ENCODE results near the gene EMILIN2.
A peak's percentile ranks its signal among the peaks of the same experiment; 100 is the strongest.
"Not testable (repeated sequence)": the region's sequence is repeated elsewhere in the genome, so short reads cannot be mapped to it uniquely, and the experiment has no call there.

The EMILIN2 gene

DNA sequence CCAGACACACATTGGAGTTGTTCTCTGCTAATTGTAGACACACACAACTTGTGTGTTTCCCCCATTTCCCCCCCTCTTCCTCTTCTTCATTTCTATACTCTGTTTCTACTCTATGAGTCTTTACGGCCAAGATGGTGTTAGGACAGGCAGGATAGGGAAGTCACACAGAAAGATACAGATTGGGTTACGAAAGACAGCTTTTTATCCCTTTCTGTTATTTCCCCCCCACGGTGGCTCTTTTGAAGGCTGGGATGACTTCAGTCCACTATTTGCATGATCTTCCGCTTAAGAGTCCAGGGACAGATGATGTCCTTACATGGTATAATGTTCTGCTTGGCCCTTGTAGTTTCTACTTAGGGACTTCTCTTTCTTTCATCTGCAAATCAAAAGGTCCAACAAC lies 1.6 kb upstream of the EMILIN2 start:
- DNase-seq (ENCODE audit: low read depth), result no peak

DNA sequence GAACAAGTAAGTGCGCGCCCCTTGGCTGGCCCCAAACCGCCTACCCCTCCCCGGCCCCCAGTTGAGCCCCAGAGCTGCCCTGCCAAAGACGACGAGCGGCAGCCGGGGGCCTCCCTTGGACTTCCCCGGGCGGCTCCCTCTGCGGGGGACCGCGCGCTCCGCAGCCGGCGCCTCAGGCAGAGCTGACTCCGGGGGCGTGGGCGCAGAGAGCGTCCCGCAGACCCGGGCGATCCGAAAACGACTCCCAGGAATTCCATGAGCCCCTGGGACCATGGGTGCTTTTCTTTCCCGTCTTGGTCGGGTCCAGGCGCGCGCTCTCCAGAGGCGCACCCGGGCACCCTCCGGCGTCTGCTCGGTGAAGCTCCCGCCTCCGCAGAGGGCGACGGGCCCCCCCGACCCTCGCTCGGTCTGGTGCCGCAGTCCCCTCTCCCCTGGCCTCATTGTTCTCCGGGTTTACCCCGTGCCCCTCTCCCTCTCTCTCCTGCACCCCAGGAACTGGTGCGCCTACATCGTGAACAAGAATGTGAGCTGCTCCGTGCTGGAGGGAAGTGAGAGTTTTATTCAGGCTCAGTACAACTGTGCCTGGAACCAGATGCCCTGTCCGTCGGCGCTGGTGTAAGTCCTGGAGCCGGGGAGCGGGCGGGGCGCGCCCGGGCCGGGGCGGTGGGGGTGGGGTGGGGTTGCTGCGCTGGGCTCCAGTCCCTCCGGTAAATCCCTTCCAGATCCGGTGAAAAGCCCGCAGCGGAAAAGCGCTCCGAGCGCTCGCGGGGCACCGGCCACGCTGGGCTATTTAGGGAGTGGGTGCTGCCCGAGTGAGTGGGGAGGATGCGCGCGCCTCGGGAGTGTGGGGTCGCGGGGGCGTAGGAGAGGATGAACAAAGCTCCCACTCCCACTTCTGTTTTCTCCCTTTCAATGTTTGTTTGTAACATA lies 776 bp downstream of the EMILIN2 start:
- DNase-seq (ENCODE audit: low read depth), result peak; percentile 60

DNA sequence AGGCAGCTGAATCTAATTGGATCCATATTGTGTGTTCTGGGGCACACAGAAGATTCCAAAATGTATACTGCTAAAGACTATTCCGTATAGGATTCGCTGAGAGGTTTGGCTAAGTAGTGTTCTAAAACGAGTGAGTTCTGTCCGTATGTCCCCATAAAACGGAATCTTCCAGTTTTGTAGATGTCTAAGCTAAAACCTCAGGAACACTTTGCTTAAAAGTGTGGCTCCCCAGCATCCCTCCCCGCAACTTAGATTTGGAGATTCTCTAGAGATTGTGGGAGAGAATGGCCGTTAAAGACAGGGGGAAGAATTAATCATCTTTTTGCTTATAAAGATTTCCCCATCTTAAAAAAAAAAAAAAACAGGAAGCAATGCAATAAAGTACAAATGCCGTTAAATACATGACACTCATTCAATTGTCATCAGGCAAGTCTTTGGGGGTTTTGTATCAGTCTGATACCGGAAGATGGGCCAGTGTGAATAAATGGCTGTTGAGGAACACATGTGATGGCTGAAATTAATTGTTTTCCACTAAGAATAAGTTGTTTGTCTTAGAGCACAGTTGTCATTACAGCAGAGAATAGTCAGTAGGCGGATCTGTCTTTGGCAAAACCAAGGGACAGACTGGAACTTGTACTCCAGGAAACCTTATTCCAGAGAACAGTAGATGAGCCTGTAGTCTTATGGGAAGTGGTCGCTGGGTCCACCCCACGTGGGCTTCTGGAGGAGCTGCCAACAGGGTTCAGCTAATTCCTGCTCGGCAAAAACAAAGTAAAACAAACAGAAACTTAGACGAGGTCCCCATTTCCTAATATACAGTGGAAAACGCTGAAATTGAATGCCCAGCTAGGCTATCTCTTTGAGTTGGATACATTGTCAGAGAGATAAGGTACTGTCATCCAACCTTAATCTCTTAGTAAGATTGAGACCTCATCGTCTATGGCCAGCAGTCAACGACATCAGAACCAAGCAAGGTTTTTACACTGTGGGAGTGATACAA lies 1.7 kb downstream of the EMILIN2 start:
- peak; percentile 45 for DNase-seq (ENCODE audit: low read depth)

DNA sequence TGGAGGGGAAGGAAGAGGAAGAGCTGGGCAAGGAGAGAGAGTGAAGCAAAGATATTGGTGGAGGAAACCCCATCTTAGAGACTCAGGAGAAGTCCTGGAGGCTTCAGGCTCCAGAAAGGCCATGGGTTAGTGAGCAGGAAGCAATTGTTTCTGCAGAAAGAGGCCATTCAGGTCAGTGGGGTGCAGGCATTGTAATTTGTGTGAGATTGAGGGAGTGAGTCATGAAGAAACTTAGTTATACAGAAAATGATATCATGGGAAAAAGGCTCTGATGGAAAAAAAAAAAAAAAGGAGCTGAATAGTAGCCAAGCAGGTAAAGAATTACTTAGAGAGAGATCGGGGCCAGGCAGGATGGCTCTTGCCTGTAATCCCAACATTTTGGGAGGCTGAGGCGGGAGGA lies 4.0 kb downstream of the EMILIN2 start:
- DNase-seq (ENCODE audit: low read depth), result peak; percentile 44

DNA sequence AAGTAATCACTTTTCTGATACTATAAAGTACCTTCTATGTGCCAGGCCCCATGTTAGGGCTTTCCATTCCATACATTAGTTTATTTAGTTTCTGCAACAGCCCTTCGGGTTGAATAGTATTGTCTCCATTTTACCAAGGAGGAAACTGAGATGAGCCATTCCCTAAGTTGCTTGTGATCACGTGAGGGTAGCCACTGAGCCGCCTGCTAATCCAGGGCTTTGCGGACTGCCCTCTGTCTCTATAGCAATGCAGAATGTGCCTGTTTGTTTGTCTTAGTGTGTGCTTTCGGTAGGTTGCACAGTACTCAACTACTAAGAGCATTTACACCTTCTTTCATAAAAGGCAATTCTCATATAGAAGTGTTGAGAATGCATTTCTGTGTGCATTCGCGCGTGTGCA lies 5.0 kb downstream of the EMILIN2 start:
- DNase-seq (ENCODE audit: low read depth), result no peak

DNA sequence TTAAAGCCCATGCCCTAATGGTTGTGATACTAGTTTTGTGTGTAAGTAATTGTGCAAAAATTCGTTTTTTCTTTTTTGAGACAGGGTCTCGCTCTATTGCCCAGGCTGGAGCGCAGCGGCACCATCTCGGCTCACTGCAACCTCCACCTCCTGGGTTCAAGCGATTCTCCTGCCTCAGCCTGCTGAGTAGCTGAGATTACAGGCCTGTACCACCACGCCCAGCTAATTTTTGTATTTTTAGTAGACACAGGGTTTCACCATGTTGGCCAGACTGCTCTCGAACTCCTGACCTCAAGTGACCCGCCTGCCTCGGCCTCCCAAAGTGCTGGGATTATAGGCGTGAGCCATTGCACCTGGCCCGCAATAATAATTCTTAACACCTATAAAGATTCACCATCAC lies 5.7 kb downstream of the EMILIN2 start:
- not testable (repeated sequence) for DNase-seq (ENCODE audit: low read depth)

DNA sequence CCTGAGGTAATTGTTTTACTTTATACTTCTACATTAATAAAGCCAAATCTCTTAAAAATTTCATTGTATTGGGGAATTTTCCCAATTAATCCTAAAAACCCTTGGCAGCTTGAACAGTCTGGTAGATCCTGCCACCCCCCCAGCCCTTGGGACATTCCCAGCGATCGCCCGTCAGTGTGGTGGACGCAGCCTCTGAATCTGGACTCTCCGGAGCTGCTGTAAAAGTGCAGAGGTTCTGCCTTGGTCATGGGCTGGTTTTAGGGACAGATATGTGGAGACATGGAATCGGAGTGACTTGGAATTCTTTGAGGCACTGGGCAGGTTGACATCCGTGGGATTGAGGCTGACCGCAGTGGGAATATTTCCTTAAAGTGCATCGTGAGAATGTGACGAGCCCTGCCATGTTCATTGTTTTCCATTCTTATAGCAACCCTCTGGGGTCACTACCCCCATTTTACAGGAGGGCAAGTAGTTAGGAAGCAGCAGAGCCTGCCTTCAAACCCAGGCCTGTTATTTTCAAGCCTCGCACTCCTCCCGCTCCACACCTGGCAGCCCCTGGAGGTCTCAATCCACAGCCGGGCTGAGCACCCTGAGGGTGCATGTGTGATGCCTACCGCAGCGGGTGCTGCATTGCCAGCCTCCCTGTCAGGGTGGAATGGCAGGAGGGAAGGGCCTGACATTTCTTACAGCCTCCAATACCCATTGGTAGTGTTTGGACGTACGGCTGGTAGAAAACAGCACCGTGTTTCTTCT lies 6.5 kb downstream of the EMILIN2 start:
- DNase-seq (ENCODE audit: low read depth), result no peak

DNA sequence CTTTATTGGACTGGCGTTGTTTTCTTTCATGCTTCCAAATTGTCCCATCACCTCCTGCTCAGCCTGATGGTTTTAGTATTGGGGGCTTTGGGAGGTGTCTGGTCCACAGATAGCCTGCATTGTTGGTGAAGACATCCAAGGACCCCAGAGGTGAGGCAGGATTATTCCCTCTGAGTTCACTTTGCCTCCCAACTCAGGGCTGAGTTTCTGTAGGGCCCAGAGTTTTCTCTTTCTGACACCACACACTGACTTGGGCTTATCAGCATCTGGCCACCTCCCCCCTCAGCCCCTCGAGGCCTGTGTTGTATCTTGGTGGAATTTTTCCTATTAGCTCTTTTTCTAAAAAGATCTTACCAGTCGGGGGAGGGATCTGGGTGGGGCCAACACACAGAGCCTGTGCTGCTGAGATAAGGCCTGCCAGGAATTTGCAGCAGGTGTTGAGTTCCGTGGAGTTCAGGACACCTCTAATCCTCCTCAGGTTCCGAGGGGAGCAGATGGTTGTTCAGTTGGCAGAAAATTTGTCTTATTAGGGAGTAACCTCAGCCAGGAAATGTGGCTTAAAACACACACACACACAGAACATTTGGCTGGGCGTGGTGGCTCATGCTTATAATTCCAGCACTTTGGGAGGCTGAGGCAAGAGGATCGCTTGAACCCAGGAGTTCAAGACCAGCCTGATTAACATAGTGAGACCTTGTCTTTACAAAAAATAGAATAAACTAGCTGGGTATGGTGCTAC lies 7.3 kb downstream of the EMILIN2 start:
- DNase-seq (ENCODE audit: low read depth), result peak; percentile 27

DNA sequence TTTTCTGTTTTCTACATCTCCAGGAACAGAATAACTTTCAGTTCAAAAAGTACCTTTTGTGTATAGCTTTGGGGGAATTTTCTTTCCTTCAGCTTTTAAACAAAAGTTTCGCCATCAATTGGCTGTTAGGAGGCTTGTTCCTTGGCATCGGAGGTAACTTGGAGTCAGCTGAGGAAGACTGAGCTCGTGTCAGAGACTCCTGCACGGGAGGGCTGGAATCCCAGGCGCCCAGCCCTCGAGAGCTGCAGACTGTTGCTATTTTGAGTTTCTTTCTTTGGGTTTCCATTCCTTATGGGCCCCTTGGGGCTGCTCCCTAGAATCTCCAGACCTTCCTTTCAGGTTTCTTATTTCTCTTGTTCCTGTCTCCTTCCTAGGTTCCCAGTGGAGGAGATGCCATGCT lies 8.1 kb downstream of the EMILIN2 start:
- peak; percentile 37 for DNase-seq (ENCODE audit: low read depth)

DNA sequence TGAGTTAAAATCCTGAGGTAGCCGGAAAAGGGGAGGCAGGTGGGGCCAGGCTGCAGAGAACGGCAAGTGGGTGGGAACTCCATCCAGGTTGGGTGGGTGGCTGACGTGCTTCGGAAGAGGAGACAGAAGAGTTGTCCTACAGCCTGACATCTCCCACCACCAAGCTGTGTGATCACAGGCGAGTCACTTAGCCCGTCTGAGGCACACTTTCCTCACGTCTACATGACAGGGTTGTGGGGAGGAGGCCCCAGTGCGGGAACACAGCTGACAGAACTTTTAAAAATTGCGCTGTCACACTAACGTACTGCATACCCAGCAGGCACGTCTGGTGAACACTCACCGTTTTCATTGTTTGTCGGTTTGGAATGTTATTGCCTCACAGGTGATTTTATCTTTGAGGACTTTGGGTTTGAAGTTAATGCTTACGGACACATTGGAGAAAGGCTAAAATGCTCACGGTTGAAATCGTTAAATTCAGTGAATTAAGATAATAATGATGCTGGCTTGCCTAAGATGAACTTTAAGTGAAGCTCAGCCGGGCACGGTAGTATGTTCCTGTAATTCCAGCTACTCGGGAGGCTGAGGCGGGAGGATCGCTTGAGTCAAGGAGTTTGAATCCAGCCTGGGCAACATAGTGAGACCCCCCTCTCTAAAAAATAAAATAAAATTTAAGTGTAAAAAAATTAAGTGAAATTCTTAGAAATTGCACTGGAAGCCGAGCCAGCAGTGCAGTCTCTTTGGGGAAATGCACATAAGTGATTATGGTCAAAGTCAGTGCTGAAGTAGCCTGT lies 8.9 kb downstream of the EMILIN2 start:
- peak; percentile 45 for DNase-seq (ENCODE audit: low read depth)

DNA sequence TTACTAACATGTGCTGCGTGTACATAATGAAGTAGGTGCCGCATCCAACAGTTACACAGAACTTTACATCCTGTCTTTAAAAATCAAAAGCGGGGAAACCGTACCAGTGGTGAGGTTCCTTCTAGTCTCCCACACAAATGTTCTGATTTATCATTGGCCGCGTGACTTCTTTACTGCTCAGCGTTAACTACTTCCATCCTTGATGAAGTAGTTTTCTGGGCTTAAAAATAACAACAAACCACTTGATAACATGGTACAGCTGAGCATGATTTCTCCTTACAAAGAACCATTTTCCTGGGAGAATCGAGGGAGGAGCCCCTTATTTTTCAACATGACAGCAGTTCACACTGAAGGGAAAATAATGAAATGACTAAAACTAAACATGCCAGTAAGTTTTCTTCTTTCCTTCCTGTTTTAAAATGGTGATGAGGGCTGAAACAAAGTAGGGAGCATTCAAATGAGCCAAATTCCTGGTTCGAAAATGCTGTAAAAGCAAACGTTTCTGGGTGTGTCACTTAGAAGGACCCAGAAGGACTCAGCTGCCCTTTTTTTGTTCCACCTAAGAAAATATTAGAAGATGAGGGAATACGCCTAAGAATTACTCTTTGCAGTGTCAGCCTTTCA lies 9.9 kb downstream of the EMILIN2 start:
- peak; percentile 37 for DNase-seq (ENCODE audit: low read depth)

DNA sequence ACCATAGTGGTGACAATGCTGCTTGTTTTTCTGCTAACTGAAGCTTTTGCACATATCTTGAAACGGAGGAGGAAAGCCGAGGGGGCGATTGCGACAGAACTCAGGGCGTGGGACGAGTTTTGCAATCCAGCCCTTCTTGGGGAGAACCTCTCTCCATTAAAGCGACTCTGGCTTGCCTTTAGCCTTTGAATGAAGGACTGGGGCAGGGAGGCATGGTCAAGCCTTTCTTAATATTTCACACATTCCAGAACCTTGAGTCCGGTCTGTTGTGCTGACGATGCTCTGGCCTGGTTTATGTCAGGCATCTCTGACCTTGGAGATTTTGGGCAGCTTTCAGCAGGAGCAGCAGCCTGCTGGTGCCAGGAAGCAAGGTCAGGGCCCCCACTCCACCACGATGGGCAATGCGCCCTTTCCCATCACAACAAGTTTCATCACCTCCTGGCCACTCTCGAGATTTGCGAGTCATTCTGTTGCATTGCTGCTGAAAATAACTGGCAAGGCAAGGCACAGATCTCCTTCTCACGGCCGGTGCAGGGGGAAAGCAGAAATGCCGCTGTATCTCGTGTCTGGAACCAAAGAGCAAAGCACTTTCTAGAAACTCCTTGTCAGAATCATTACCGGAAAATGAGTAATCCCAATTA lies 10.8 kb downstream of the EMILIN2 start:
- peak; percentile 94 for DNase-seq (ENCODE audit: low read depth)

DNA sequence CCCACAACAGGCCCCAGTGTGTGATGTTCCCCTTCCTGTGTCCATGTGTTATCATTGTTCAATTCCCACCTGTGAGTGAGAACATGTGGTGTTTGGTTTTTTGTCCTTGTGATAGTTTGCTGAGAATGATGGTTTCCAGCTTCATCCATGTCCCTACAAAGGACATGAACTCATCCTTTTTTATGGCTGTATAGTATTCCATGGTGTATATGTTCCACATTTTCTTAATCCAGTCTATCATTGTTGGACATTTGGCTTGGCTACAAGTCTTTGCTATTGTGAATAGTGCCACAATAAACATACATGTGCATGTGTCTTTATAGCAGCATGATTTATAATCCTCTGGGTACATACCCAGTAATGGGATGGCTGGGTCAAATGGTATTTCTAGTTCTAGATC lies 13.6 kb downstream of the EMILIN2 start:
- not testable (repeated sequence) for DNase-seq (ENCODE audit: low read depth)

DNA sequence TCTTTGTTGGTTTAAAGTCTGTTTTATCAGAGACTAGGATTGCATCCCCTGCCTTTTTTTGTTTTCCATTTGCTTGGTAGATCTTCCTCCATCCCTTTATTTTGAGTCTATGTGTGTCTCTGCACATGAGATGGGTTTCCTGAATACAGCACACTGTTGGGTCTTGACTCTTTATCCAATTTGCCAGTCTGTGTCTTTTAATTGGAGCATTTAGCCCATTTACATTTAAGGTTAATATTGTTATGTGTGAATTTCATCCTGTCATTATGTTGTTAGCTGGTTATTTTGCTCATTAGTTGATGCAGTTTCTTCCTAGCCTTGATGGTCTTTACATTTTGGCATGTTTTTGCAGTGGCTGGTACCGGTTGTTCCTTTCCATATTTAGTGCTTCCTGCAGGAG lies 17.2 kb downstream of the EMILIN2 start:
- DNase-seq (ENCODE audit: low read depth), result not testable (repeated sequence)

DNA sequence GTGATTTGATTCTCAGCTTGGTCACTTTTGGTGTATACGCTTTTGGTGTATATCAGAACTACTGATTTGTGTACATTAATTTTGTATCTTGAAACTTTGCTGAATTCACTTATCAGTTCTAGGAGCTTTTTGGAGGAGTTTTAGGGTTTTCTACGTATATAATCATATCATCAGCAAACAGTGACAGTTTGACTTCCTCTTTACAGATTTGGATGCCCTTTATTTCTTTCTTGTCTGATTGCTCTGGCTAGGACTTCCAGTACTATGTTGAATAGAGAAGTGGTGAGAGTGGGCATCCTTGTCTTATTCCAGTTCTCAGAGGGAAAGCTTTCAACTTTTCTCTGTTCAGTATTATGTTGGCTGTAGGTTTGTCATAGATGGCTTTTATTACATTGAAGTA lies 19.7 kb downstream of the EMILIN2 start:
- not testable (repeated sequence) for DNase-seq (ENCODE audit: low read depth)

DNA sequence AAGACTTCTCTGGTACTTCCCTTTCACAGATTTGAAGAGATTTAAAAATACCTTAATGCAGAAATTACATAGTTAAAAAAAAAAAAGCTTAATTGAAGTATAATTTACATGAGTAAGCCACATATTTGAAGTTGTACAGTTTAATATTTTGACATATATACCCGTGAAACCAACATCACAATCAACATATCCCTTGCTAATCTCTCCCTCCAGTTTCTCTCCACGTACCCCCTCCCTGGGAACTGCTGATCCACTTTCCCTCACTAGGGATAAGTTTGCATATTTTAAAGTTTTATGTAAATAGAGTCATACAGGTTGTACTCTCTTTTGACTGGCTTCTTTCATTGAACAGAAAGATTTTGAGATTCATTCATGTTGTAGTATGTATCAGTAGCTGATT lies 22.4 kb downstream of the EMILIN2 start:
- DNase-seq (ENCODE audit: low read depth), result no peak

DNA sequence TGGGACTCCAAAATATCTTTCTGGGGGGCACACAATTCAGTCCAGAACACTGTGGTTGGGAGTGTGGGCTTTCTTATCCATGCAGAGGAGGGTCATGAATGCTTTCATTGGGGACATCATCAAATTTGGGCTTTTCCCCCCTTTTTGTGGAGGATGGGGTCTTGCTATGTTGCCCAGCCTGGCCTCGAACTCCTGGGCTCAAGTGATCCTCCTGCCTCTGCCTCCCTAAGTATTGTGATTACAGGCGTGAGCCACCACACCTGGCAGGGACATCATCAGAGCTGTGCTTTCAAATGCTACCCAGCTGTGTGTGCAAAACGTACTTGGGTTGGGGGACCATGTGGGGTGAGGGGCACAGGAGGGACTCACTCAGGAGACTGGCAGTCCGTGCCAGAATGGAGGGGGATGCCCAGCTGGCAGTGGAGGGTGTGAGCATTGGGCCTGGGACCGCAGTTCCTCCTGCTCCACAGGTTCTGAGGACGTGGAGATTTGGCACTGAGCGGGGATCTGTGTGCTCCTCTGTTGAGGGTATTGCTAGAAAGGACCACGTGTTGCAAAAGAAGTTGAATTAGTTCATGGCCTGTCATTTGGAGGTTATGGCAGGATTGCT lies 24.4 kb downstream of the EMILIN2 start:
- no peak for DNase-seq (ENCODE audit: low read depth)

DNA sequence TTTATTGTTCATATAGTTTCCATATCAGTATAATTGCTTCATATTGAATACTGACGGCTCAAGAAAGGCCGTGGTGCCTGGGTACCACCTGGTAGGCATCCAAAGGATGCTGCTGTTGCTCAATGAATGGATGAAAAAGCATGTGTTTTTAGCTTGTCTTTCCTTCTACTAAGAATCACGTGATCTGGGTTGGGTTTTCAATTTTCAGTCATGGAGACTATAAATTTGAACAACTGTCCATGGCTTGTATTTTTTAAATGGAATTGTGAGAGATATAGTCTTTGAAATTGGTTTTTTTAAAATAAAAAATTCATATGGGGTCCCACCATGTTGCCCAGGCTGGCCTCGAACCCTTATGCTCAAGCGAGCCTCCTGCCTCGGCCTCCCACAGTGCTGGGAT lies 25.3 kb downstream of the EMILIN2 start:
- DNase-seq (ENCODE audit: low read depth), result no peak

DNA sequence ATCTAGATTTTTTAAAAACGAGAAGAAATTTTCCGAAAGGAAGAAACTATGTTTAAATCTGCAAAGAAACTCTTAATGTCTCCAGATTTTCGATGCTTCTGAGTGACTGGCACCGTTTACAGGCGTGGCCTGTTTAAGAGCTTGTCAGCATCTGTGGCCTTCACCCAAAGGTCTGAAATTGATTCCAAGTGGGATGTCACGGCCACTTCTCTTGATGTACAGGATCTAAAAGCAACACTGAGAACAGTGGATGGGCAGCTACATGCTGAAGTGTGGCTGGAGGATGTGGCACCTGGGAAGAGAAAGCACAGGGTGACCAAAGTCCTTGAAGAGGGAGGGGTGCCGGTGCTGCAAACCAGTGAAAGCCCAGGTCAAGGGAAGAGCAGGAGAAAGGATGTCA lies 28.0 kb downstream of the EMILIN2 start:
- no peak for DNase-seq (ENCODE audit: low read depth)

Data from EH (cell line).